HEK293 (cell line): ENCODE data around the gene PRKG1.
A peak's percentile ranks its signal among the peaks of the same experiment; 100 is the strongest.

Experiments
- CTCF ChIA-PET: fragments of 350-600 bp; formaldehyde crosslinking; extraction: SDS; loops from one replicate; lab custom pipeline; 2021; ENCODE audit warnings: antibody characterized with exemption; lab: Yijun Ruan, JAX
- POLR2A ChIA-PET: fragments of 300-600 bp; formaldehyde crosslinking; extraction: SDS; loops from one replicate; lab custom pipeline; 2020; ENCODE audit warnings: antibody characterized with exemption, inconsistent platforms; lab: Yijun Ruan, JAX
- H3K27ac ChIP-seq: fragments of 200-500 bp; sonication (Bioruptor generic); 2 replicates; pipeline ENCODE4 v1.5.1; 2014; ENCODE audit warnings: low read depth, low read length, control low read depth, inconsistent platforms; ENCODE audit errors: extremely low read depth
- H3K36me3 ChIP-seq, 2 experiments: fragments of 200-500 bp in 1 of 2; sonication (Bioruptor generic) in 1 of 2; 1 replicate in 1 of 2; 2 replicates in 1 of 2; pipeline ENCODE4 v1.5.1; 2014 to 2017; ENCODE audit warnings: inconsistent platforms in 2 of 2, low read length in 2 of 2; ENCODE audit not compliant: control insufficient read depth in 2 of 2, insufficient read depth in 1 of 2
- H3K4me1 ChIP-seq: fragments of 200-500 bp; sonication (Bioruptor generic); 2 replicates; pipeline ENCODE4 v1.5.1; 2014; ENCODE audit warnings: mild to moderate bottlenecking, low read length, inconsistent platforms; ENCODE audit not compliant: control insufficient read depth, insufficient read depth
- H3K4me3 ChIP-seq: 2 replicates; pipeline ENCODE4 v1.5.1; 2011; ENCODE audit warnings: low read depth, mild to moderate bottlenecking, control low read depth, low read length, moderate library complexity
- H3K9me3 ChIP-seq: fragments of 200-500 bp; sonication (Bioruptor generic); 2 replicates; pipeline ENCODE4 v1.5.1; 2014; ENCODE audit warnings: low read depth, low read length, inconsistent platforms; ENCODE audit not compliant: control insufficient read depth, insufficient read depth
- BCL11B ChIP-seq: fragments of 450-650 bp; formaldehyde crosslinking; IDR thresholded peaks from 2 replicates; pipeline ENCODE4 v1.5.1; 2016; ENCODE audit warnings: low read depth, missing biosample characterization, missing genetic modification characterization
- GLIS1 ChIP-seq: fragments of 450-650 bp; formaldehyde crosslinking; IDR thresholded peaks from 2 replicates; pipeline ENCODE4 v1.5.1; 2016; ENCODE audit warnings: missing biosample characterization, missing genetic modification characterization
- IKZF3 ChIP-seq: fragments of 450-650 bp; IDR thresholded peaks from 2 replicates; pipeline ENCODE4 v1.5.0; 2018; ENCODE audit warnings: missing biosample characterization, mild to moderate bottlenecking, missing genetic modification characterization, moderate library complexity
- KLF1 ChIP-seq: fragments of 450-650 bp; formaldehyde crosslinking; IDR thresholded peaks from 2 replicates; pipeline ENCODE4 v1.5.1; 2016; ENCODE audit warnings: missing biosample characterization, missing genetic modification characterization
- MYNN ChIP-seq: fragments of 450-650 bp; formaldehyde crosslinking; IDR thresholded peaks from 2 replicates; pipeline ENCODE4 v1.5.1; 2016; ENCODE audit warnings: missing biosample characterization, missing genetic modification characterization, borderline replicate concordance
- OSR2 ChIP-seq: fragments of 450-650 bp; formaldehyde crosslinking; IDR thresholded peaks from 2 replicates; pipeline ENCODE4 v1.5.1; 2016; ENCODE audit warnings: missing biosample characterization, missing genetic modification characterization
- YY2 ChIP-seq: fragments of 450-650 bp; formaldehyde crosslinking; IDR thresholded peaks from 2 replicates; pipeline ENCODE4 v1.5.1; 2016; ENCODE audit warnings: missing biosample characterization, missing genetic modification characterization
- ZBTB44 ChIP-seq: fragments of 450-650 bp; IDR thresholded peaks from 2 replicates; pipeline ENCODE4 v1.5.1; 2018; ENCODE audit warnings: missing biosample characterization, mild to moderate bottlenecking, missing genetic modification characterization
- ZFP69B ChIP-seq: fragments of 450-650 bp; formaldehyde crosslinking; IDR thresholded peaks from 2 replicates; pipeline ENCODE4 v1.5.1; 2016; ENCODE audit warnings: missing biosample characterization, missing genetic modification characterization
- ZNF133 ChIP-seq: fragments of 450-650 bp; formaldehyde crosslinking; IDR thresholded peaks from 2 replicates; pipeline ENCODE4 v1.5.1; 2016; ENCODE audit warnings: missing biosample characterization, missing genetic modification characterization
- ZNF157 ChIP-seq: fragments of 450-650 bp; formaldehyde crosslinking; IDR thresholded peaks from 2 replicates; pipeline ENCODE4 v1.5.1; 2016; ENCODE audit warnings: missing biosample characterization, missing genetic modification characterization
- ZNF175 ChIP-seq: fragments of 450-650 bp; formaldehyde crosslinking; IDR thresholded peaks from 2 replicates; pipeline ENCODE4 v1.5.1; 2016; ENCODE audit warnings: missing biosample characterization, missing genetic modification characterization
- ZNF23 ChIP-seq: fragments of 450-650 bp; formaldehyde crosslinking; IDR thresholded peaks from 2 replicates; pipeline ENCODE4 v1.5.1; 2016; ENCODE audit warnings: missing biosample characterization, missing genetic modification characterization, borderline replicate concordance
- ZNF266 ChIP-seq: fragments of 450-650 bp; formaldehyde crosslinking; IDR thresholded peaks from 2 replicates; pipeline ENCODE4 v1.5.1; 2016; ENCODE audit warnings: missing biosample characterization, missing genetic modification characterization, low read depth
- ZNF280C ChIP-seq: fragments of 450-650 bp; formaldehyde crosslinking; IDR thresholded peaks from 2 replicates; pipeline ENCODE4 v1.5.1; 2016; ENCODE audit warnings: missing biosample characterization, missing genetic modification characterization
- ZNF292 ChIP-seq: fragments of 450-650 bp; formaldehyde crosslinking; IDR thresholded peaks from 2 replicates; pipeline ENCODE4 v1.5.1; 2016; ENCODE audit warnings: low read depth, missing biosample characterization, missing genetic modification characterization, borderline replicate concordance
- ZNF449 ChIP-seq: fragments of 450-650 bp; formaldehyde crosslinking; IDR thresholded peaks from 2 replicates; pipeline ENCODE4 v1.5.1; 2017; ENCODE audit warnings: missing biosample characterization, mild to moderate bottlenecking, missing genetic modification characterization, moderate library complexity
- ZNF501 ChIP-seq: fragments of 450-650 bp; formaldehyde crosslinking; IDR thresholded peaks from 2 replicates; pipeline ENCODE4 v1.5.1; 2016; ENCODE audit warnings: missing biosample characterization, missing genetic modification characterization
- ZNF560 ChIP-seq: fragments of 450-650 bp; formaldehyde crosslinking; IDR thresholded peaks from 2 replicates; pipeline ENCODE4 v1.5.1; 2017; ENCODE audit warnings: missing biosample characterization, missing genetic modification characterization, borderline replicate concordance
- ZNF571 ChIP-seq: fragments of 450-650 bp; formaldehyde crosslinking; IDR thresholded peaks from 2 replicates; pipeline ENCODE4 v1.5.0; 2017; ENCODE audit warnings: missing biosample characterization, missing genetic modification characterization
- ZNF580 ChIP-seq: fragments of 450-650 bp; formaldehyde crosslinking; IDR thresholded peaks from 2 replicates; pipeline ENCODE4 v1.5.1; 2016; ENCODE audit warnings: missing biosample characterization, missing genetic modification characterization
- ZNF629 ChIP-seq: fragments of 450-650 bp; formaldehyde crosslinking; IDR thresholded peaks from 2 replicates; pipeline ENCODE4 v1.5.1; 2017; ENCODE audit warnings: missing biosample characterization, missing genetic modification characterization
- ZNF677 ChIP-seq: fragments of 450-650 bp; IDR thresholded peaks from 2 replicates; pipeline ENCODE4 v1.5.0; 2018; ENCODE audit warnings: missing biosample characterization, mild to moderate bottlenecking, missing genetic modification characterization, moderate library complexity
- ZNF776 ChIP-seq: fragments of 450-650 bp; formaldehyde crosslinking; IDR thresholded peaks from 2 replicates; pipeline ENCODE4 v1.5.0; 2017; ENCODE audit warnings: missing biosample characterization, missing genetic modification characterization, borderline replicate concordance
- ZNF837 ChIP-seq: fragments of 450-650 bp; formaldehyde crosslinking; IDR thresholded peaks from 2 replicates; pipeline ENCODE4 v1.5.1; 2016; ENCODE audit warnings: missing biosample characterization, missing genetic modification characterization
- ZNF843 ChIP-seq: fragments of 450-650 bp; formaldehyde crosslinking; IDR thresholded peaks from 2 replicates; pipeline ENCODE4 v1.5.1; 2016; ENCODE audit warnings: missing biosample characterization, missing genetic modification characterization
- ZSCAN30 ChIP-seq: fragments of 450-650 bp; IDR thresholded peaks from 2 replicates; pipeline ENCODE4 v1.5.1; 2018; ENCODE audit warnings: missing biosample characterization, mild to moderate bottlenecking, missing genetic modification characterization, moderate library complexity
- TF ChIP-seq, protein P1 (sequence below): fragments of 450-650 bp; formaldehyde crosslinking; IDR thresholded peaks from 2 replicates; pipeline ENCODE4 v1.5.1; 2017; ENCODE audit warnings: missing biosample characterization, missing genetic modification characterization
- TF ChIP-seq, protein P2 (sequence below): IDR thresholded peaks from 2 replicates; pipeline ENCODE4 v1.6.1; 2011; ENCODE audit warnings: mild to moderate bottlenecking, low read depth, low read length, borderline replicate concordance

Gene PRKG1

DNA sequence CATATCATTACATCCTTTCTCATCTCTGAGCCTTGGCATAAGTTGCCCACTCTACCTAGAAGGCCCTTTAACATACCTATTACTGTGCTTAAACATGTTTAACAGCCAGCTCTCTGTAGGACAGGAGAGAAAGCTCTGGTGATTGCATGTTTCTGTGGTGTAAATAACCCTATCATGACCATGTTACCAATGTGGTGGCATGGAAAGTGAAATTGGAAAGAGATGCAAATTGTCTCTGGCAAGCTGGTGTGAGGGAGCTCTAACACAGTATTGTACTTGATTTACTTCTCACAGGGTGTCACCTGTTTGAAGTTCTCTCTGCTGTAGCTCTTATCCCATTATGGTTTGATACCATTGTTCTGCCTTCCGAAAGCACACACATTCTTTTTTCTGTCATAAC lies 1008.0 kb downstream of the PRKG1 start (continued):
- no peak for TF ChIP-seq ZNF560
- no peak for TF ChIP-seq ZNF571
- TF ChIP-seq ZNF23 (tag by site-specific recombination) = no peak
- no peak for TF ChIP-seq ZNF133

DNA sequence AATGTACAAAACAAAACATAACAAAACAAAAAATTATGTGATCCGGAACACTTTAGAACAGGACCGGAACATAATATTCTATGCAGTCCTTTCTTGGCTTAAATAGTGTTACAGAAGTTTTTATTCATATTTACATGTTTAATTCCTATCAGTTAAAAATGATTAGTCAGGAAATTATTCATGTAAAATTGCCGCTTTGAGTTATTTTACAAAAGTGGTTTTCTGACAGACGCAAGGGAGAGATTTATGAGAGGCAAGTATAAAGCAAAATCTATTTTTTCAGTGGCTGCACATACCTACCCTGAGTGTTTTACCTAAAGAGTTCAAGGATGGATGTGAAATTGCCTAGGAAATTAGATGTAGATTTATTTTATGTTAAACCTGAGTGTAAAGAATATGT lies 1009.1 kb downstream of the PRKG1 start:
- Histone ChIP-seq H3K9me3 (no peaks in the 10 kb centered on the region), H3K4me3 (no peak overlapping the region), H3K27ac (no peak overlapping the region), H3K4me1 (no peaks in the 10 kb centered on the region), H3K36me3 (no peaks in the 10 kb centered on the region)
- ChIA-PET POLR2A (no interaction called here), CTCF (no interaction called here)
- TF ChIP-seq ZFP69B (tag by site-specific recombination) (no peak), ZNF175 (tag by site-specific recombination) (no peak), ZNF157 (tag by site-specific recombination) (no peak), MYNN (tag by site-specific recombination) (no peak), ZNF280C (tag by site-specific recombination) (no peak), ZNF776 (tag by site-specific recombination) (no peak), ZNF266 (tag by site-specific recombination) (no peak), ZNF292 (tag by site-specific recombination) (no peak), ZNF449 (tag by site-specific recombination) (no peak), KLF1 (tag by site-specific recombination) (no peak), ZNF837 (tag by site-specific recombination) (no peak), ZNF677 (tag by site-specific recombination) (no peak), YY2 (no peak), ZNF501 (no peak)
- TF ChIP-seq, protein P1, sequence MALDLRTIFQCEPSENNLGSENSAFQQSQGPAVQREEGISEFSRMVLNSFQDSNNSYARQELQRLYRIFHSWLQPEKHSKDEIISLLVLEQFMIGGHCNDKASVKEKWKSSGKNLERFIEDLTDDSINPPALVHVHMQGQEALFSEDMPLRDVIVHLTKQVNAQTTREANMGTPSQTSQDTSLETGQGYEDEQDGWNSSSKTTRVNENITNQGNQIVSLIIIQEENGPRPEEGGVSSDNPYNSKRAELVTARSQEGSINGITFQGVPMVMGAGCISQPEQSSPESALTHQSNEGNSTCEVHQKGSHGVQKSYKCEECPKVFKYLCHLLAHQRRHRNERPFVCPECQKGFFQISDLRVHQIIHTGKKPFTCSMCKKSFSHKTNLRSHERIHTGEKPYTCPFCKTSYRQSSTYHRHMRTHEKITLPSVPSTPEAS (tag by site-specific recombination) = no peak
- TF ChIP-seq, protein P2, sequence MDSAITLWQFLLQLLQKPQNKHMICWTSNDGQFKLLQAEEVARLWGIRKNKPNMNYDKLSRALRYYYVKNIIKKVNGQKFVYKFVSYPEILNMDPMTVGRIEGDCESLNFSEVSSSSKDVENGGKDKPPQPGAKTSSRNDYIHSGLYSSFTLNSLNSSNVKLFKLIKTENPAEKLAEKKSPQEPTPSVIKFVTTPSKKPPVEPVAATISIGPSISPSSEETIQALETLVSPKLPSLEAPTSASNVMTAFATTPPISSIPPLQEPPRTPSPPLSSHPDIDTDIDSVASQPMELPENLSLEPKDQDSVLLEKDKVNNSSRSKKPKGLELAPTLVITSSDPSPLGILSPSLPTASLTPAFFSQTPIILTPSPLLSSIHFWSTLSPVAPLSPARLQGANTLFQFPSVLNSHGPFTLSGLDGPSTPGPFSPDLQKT = no peak

GRCh38 chr10:52092390-52092789 lies 1018.1 kb downstream of the PRKG1 start:
- no peaks in the 10 kb centered on the region for H3K36me3 ChIP-seq
- POLR2A ChIA-PET = no interaction called here
- no peaks in the 10 kb centered on the region for H3K9me3 ChIP-seq
- no peak overlapping the region for H3K4me3 ChIP-seq
- no peak overlapping the region for H3K27ac ChIP-seq
- peaks cover 2% of the 10 kb centered on the region for H3K4me1 ChIP-seq
- CTCF ChIA-PET = no interaction called here
- TF ChIP-seq GLIS1 (tag by site-specific recombination) = no peak
- TF ChIP-seq ZNF580 = peak; percentile 81; the same call in 1 of the 2 replicates
- peak; percentile 45; the same call in 1 of the 2 replicates for TF ChIP-seq ZNF629
- peak; percentile 88 for TF ChIP-seq ZSCAN30
- peak; percentile 93 for TF ChIP-seq ZNF843 (tag by site-specific recombination)
- peak; percentile 66; the same call in 1 of the 2 replicates for TF ChIP-seq ZBTB44
- TF ChIP-seq OSR2 (tag by site-specific recombination) = peak; percentile 62; the same call in 1 of the 2 replicates
- peak; percentile 68; the same call in 1 of the 2 replicates for TF ChIP-seq BCL11B
- peak; percentile 78 for TF ChIP-seq IKZF3 (tag by site-specific recombination)
